Dedifferentiated amniotic fluid mesenchymal stem cell (primary cell): ENCODE data around the gene GPR35.

Source experiments
- DNase-seq: peaks from one replicate; pipeline ENCODE4 v3.0.0-alpha.2; 2016; ENCODE audit errors: extremely low spot score

The GPR35 gene

GRCh38 chr2:240623531-240624010 is 1.7 kb upstream of the GPR35 start:
- DNase-seq = no peak

- no peak for DNase-seq
These were observed 1.0 kb upstream of the GPR35 start for GRCh38 chr2:240624011-240624949.

GRCh38 chr2:240626531-240627300 is 1.4 kb downstream of the GPR35 start:
- no peak for DNase-seq

- DNase-seq = no peak
These were observed 2.6 kb downstream of the GPR35 start for GRCh38 chr2:240627736-240628506.

GRCh38 chr2:240628507-240628807 is 3.2 kb downstream of the GPR35 start:
- no peak for DNase-seq

- no peak for DNase-seq
These were observed 3.7 kb downstream of the GPR35 start for GRCh38 chr2:240628808-240629618.

- DNase-seq = no peak
These were observed 4.3 kb downstream of the GPR35 start for GRCh38 chr2:240629619-240629967.

GRCh38 chr2:240629968-240630770 is 4.9 kb downstream of the GPR35 start:
- DNase-seq = no peak

GRCh38 chr2:240630771-240631547 is 5.7 kb downstream of the GPR35 start:
- no peak for DNase-seq

- no peak for DNase-seq
These were observed 6.4 kb downstream of the GPR35 start for GRCh38 chr2:240631548-240632305.

- no peak for DNase-seq
These were observed 7.0 kb downstream of the GPR35 start for GRCh38 chr2:240632306-240632721.

GRCh38 chr2:240635121-240635997 is 10.1 kb downstream of the GPR35 start:
- no peak for DNase-seq

GRCh38 chr2:240635998-240636547 is 10.8 kb downstream of the GPR35 start:
- DNase-seq = no peak

- DNase-seq = no peak
These were observed 11.4 kb downstream of the GPR35 start for GRCh38 chr2:240636563-240637115.

- DNase-seq = no peak
These were observed 12.0 kb downstream of the GPR35 start for GRCh38 chr2:240637116-240637900.

GRCh38 chr2:240637901-240638345 is 12.6 kb downstream of the GPR35 start:
- DNase-seq = no peak
